Measurements from ENCODE around the gene NINL.
"Not testable (repeated sequence)": the region's sequence is repeated elsewhere in the genome, so short reads cannot be mapped to it uniquely, and the experiment has no call there.

NINL gene

GRCh38 chr20:25487306-25487705, 98.0 kb downstream of the NINL start:
- in situ Hi-C loops (cut with MboI; ENCODE audit: low sequenced_read_pairs): no loop called here

GRCh38 chr20:25486377-25486776, 99.0 kb downstream of the NINL start:
- in situ Hi-C loops (cut with MboI; ENCODE audit: low sequenced_read_pairs): no loop called here

GRCh38 chr20:25485872-25486271, 99.5 kb downstream of the NINL start:
- in situ Hi-C loops (cut with MboI; ENCODE audit: low sequenced_read_pairs): no loop called here

GRCh38 chr20:25484911-25485511, 100.3 kb downstream of the NINL start:
- in situ Hi-C loops (cut with MboI; ENCODE audit: low sequenced_read_pairs): no loop called here

- in situ Hi-C loops (cut with MboI; ENCODE audit: low sequenced_read_pairs): no loop called here
Observed at GRCh38 chr20:25484224-25484846, 101.0 kb downstream of the NINL start.

GRCh38 chr20:25483431-25484132, 101.7 kb downstream of the NINL start:
- in situ Hi-C loops (cut with MboI; ENCODE audit: low sequenced_read_pairs): no loop called here

GRCh38 chr20:25481918-25482253, 103.4 kb downstream of the NINL start:
- in situ Hi-C loops (cut with MboI; ENCODE audit: low sequenced_read_pairs): no loop called here

- in situ Hi-C loops (cut with MboI; ENCODE audit: low sequenced_read_pairs): no loop called here
Observed at GRCh38 chr20:25481235-25481917, 104.0 kb downstream of the NINL start.

GRCh38 chr20:25480797-25481196, 104.5 kb downstream of the NINL start:
- in situ Hi-C loops (cut with MboI; ENCODE audit: low sequenced_read_pairs): no loop called here

GRCh38 chr20:25480156-25480555, 105.2 kb downstream of the NINL start:
- in situ Hi-C loops (cut with MboI; ENCODE audit: low sequenced_read_pairs): no loop called here

GRCh38 chr20:25479638-25480037, 105.7 kb downstream of the NINL start:
- in situ Hi-C loops (cut with MboI; ENCODE audit: low sequenced_read_pairs): no loop called here

- in situ Hi-C loops (cut with MboI; ENCODE audit: low sequenced_read_pairs): no loop called here
Observed at GRCh38 chr20:25478889-25479568, 106.3 kb downstream of the NINL start.

- in situ Hi-C loops (cut with MboI; ENCODE audit: low sequenced_read_pairs): no loop called here
Observed at GRCh38 chr20:25477014-25477882, 108.1 kb downstream of the NINL start.

- in situ Hi-C loops (cut with MboI; ENCODE audit: low sequenced_read_pairs): no loop called here
Observed at GRCh38 chr20:25476106-25477013, 109.0 kb downstream of the NINL start.

GRCh38 chr20:25473297-25473696, 112.0 kb downstream of the NINL start:
- in situ Hi-C loops (cut with MboI; ENCODE audit: low sequenced_read_pairs): not testable (repeated sequence)

GRCh38 chr20:25471020-25471419, 114.3 kb downstream of the NINL start:
- in situ Hi-C loops (cut with MboI; ENCODE audit: low sequenced_read_pairs): no loop called here

GRCh38 chr20:25470045-25470444, 115.3 kb downstream of the NINL start:
- in situ Hi-C loops (cut with MboI; ENCODE audit: low sequenced_read_pairs): no loop called here

- in situ Hi-C loops (cut with MboI; ENCODE audit: low sequenced_read_pairs): no loop called here
Observed at GRCh38 chr20:25469558-25469957, 115.8 kb downstream of the NINL start.

Data from HL-60/S4 treated with retinoic acid at 250 ng/mL for 4 days and 3 days (cell line).